ENCODE data around the gene BCLAF1. TPM values are rescaled to one million over a fixed set of nuclear protein-coding genes. Genes with fewer than 3 reads are reported as not detected.

The BCLAF1 gene, protein sequence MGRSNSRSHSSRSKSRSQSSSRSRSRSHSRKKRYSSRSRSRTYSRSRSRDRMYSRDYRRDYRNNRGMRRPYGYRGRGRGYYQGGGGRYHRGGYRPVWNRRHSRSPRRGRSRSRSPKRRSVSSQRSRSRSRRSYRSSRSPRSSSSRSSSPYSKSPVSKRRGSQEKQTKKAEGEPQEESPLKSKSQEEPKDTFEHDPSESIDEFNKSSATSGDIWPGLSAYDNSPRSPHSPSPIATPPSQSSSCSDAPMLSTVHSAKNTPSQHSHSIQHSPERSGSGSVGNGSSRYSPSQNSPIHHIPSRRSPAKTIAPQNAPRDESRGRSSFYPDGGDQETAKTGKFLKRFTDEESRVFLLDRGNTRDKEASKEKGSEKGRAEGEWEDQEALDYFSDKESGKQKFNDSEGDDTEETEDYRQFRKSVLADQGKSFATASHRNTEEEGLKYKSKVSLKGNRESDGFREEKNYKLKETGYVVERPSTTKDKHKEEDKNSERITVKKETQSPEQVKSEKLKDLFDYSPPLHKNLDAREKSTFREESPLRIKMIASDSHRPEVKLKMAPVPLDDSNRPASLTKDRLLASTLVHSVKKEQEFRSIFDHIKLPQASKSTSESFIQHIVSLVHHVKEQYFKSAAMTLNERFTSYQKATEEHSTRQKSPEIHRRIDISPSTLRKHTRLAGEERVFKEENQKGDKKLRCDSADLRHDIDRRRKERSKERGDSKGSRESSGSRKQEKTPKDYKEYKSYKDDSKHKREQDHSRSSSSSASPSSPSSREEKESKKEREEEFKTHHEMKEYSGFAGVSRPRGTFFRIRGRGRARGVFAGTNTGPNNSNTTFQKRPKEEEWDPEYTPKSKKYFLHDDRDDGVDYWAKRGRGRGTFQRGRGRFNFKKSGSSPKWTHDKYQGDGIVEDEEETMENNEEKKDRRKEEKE
- total RNA-seq, result 85.0 and 90.2 TPM in 2 replicates

DNA sequence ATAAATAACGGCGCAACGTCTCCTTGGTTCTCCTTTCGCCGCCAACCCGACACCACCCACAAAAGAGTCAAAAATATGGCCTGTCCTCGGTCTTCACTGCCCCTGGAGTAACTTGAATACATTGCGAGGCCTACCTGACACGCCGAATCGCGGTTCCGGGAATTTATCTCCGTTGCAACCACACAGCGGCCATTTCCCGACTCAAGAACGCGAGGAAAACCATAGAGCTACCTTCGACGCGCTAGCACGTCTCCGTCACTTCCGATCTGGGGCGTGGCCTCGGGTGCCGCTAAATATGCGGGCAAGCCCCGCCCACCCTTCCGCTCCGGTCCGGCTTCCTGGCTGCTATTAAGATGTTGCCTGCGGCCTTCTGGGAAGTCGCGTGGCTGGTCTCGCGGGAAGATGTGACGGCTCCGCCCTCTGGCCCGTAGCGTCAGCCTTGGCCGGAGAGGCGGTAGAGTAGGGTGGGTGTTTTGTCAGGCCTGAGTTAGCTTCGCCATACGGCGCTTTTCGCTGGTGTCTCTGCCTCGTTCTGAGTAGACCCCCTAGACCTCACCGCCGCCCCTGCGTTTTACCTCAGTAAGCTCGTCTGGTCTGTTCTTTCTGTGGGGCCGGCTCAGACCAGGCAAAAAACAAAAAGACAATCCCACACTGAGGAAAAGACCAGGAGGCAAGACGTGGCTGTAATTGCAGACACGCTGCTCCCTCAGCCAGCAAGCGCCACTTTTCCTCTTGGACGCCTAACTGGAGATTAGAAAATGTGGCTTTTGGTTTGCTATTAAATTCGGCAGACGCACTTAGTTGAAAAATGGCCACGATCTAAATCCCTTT lies at the start of gene BCLAF1:
Gene BCLAF1 (minus strand): TSS at position 268 of the 831 bp plus-strand sequence. CDS start 9,980 bp downstream, outside the sequence.

DNA sequence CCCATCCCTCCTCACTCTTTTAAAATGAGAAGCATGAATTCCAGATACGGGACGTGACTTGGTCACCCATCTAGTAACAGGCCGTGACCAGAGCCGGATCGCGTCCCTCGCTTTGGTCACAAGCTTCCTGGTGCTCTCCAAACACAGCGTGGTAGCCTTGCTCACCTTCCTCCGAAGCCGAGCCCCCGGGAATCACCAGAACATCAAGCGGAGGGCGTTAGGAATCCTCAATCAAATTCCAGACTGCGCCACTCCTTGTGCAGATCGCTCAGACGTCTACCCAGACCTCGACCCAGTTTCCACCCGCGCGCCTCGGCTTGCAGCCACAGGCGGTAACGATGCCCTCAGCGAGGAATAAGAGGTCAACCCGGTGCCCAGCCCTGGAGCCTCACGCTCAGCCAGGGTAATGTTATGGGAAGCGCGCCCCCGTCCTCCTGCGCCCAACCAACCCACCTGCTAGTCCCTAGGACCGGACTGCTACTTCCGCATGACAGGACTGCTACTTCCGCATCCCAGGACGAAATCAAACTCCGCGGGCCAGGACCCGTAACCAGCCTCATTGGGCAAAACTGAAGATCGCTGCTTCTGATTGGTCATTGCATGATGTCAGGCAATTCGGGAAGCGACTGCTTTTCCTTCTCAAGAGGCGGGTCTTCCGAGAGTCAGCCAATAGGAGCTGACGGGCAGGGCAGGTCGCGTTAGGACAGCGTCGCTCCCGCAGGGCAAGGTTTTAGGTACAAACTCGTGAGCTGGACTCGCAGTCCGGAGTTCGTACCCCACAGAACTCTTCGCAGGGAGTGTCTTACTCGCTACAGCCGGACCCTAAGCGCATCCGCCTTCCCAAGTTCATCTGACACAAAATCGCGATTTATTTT lies 39.6 kb downstream of the BCLAF1 start, which contains the start of gene MTFR2:
Gene MTFR2 (minus strand): TSS at position 501 of the 875 bp plus-strand sequence. CDS start 1,212 bp downstream, outside the sequence.

Other genes with a start within 250 kb of the BCLAF1 start
- 0.57 and 0.83 TPM in 2 replicates for gene MTFR2, start 39.5 kb downstream of the BCLAF1 start, total RNA-seq

Data from smooth muscle cell of bladder (primary cell).